ENCODE data around the gene LCP2. TPM values are rescaled to one million over a fixed set of nuclear protein-coding genes. Genes with fewer than 3 reads are reported as not detected.

Gene LCP2
- 38.4 TPM for total RNA-seq

DNA sequence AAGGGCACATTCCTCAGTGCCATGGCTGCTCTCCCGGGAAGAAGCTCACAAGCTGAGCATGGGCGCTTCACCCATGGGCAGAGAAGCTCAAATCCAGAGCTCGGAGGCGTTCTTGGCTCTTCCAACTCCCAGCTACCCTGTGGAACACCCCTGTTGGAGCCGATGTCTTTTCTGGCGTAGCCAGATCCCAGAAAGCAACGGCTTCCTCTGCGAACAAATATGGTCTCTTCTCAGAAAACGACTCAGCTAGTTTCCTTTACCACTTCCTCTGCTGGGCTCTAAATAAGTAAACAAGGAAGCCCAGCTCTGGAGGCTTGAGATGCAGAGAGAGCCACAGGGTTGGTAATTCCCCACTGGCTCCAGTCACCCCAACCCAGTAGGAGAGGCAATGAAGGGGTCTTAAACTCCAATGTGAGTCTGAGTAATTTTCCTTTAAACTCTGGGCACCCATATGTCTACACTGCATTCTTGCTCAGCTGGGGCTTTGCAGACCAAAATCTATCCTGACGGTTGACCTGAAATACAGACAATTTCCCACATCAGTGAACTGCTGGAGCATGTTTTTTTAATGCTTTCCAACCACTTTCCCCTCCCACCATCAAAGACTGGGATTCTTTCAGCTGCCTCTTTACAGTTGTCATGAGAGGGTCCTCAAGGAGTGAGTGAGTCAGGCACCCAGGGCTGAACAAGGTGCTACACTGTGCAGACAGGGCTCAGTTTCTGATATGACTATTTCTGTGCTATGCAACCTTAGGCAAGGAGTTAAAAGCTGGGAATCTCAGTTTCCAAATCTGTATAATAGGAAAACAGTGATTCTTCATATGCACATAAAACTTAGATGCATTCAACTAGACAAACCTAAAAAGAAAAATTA lies at the start of gene LCP2:
Gene LCP2, minus strand, starts transcription at position 189 of the 874 bp plus-strand sequence. Its CDS starts 166 bp downstream, at position 23.
- DNase-seq (ENCODE audit: low spot score), result no peak

DNA sequence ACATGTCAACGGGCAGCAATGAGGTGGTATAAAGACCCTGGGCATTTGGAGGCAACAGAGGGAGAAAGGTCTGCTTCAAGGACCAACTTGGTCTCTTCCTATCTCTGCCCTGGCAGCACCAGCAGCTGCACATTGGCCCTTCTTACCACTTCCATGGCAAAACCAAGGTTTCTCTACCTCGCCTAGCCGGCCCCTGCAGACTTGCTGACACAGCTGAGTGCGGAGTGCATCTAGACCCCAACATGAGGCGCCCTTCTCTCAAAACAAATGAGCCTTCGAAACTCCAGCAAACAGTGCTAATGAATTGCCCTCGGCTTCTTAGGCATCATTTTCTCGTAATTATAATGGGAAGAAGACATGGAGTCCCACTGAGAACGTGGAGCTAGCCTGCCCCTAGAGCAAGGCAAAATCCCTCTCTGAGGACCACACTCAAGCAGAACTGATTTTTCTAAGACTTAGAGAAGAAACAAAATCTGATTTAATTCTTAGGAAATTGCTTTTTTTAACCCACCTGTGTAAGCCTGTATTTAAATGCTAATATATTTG lies 49.5 kb upstream of the LCP2 start:
- no peak for DNase-seq (ENCODE audit: low spot score)

DNA sequence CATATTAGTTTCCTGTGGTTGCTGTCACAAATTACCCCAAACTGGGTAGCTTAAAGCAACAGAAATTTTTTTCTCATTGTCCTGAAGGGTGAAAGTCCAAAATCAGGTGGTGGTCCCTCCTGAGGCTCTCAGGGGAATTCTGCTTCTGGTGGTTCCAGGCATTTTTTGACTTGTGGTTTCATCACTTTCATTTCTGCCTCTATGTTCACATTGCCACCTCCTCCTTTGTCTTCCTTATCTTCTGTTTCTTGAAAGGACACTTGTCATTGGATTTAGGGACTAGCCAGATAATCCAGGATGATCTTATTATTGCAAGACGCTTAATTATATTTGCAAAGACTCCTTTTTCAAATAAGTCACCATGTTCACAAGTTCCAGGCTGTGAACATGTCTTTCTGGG lies 48.4 kb upstream of the LCP2 start:
- no peak for DNase-seq (ENCODE audit: low spot score)

DNA sequence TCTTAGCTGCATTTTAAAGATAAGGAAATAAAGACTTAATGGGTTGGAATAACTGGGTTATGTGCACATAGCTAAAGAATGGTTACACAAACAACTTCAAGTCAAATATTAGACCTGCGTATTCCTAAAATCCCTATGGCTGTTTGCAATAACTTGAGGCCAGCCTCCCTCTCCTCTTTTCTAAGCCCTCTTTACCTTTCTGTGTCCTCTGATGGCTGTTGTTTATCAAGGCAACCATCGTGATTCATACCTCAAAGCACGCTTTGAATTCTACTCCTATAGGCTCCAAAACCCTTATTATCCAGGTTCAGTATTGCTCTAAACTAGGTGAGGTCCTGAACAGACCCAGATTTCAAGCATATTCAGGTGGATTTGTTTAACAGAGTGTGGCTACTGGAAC lies 45.6 kb upstream of the LCP2 start:
- no peak for DNase-seq (ENCODE audit: low spot score)

DNA sequence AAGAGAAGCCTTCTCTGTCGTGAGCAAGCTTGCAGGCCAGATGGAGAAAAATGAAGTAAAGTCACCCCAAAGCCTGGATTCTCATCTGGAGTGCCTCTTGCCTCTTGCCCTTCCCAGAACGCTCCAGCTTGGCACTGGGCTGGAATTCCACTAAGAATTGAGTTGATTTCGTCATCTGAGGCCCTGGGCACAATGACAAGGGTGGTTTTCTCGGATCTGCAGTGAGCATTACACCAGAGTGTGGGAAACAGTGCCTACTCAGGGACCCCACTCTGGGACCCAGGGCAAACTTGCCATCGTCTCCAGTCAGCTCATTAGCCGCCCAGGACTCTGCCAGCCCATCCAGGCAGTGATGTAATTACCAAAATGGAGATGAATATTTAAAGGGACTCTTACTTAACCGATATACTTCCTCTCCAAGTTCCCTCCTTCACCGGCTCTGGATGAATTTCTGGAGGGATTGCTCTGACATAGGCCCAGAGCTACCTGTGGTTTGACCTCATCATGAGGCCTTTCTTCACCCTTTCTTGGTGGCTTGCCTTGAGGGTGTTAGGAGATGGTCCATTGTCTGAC lies 44.7 kb upstream of the LCP2 start:
- DNase-seq (ENCODE audit: low spot score), result no peak

DNA sequence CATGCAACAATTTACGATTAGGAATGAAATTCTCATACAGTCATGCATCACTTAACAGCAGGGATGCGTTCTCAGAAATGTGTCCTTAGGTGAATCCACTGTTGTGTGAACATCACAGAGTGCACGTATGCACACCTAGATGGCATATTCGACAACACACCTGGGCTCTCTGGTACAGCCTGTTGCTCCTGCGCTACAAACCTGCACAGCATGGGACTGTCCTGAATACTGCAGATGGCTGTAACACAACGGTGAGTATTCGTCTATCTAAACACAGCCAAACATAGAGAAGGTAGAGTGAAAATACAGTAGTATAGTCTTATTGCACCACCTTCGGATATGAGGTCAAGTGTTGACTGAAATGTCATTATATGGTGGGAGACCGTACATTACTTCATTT lies 44.0 kb upstream of the LCP2 start:
- no peak for DNase-seq (ENCODE audit: low spot score)

DNA sequence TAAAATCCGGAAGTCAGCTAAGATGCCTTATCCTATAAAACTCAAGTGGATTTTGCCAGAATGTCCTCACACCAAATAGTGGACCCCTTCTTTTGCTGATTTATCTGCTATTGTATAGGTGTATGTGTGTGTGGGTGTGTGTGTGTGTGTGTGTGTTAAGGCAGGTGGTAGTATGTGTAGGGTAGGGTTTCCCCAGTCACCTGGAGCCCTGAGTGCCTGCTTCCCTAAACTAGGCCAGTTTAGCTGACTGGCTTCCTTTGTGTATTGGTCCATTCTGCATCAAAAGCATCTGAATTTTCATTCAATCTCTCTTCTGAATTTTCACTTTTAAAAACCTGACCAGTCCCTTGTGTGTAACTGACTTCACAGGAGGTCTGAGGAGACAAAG lies 42.2 kb upstream of the LCP2 start:
- no peak for DNase-seq (ENCODE audit: low spot score)

DNA sequence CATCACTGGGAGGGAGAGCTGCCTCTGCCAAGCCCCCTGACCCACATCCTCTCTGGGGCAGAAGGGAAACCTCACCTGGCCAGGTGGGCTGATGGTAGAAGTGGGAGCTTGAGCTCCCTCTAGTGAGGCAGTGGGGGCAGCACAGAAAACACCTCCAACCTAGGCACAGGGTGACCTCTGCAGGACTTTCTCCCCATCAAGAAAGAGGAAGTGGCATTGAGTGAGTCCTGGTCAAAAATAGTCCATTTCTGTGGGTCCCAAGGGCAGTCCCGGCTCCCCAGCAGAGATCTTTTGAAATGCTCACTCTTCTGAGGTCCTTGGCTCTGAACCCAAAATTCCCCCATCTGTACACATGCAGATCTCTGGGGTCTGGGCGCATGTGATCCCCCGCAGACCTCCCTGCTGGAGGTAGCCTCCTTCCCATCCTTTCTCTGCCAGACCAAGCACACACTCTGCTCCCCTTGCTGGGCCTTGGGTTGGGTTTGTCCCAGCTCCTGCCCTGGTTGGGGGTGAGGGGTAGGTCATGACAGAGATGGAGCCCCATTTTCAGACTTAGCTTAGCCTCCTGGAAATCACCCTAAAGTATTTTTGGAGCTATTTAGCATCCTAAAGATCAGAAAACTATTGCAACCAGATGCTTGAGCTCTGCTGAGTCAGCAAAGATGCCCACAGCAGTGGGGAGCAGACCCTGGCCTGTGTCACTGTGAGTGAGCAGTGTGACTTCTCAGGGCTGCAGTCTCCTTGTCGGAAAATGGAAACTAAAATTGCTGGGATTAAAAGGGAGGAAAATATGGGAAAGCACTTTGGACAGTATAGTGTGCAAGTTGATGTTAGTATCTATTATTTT lies 41.6 kb upstream of the LCP2 start:
- DNase-seq (ENCODE audit: low spot score), result peak; percentile 33

DNA sequence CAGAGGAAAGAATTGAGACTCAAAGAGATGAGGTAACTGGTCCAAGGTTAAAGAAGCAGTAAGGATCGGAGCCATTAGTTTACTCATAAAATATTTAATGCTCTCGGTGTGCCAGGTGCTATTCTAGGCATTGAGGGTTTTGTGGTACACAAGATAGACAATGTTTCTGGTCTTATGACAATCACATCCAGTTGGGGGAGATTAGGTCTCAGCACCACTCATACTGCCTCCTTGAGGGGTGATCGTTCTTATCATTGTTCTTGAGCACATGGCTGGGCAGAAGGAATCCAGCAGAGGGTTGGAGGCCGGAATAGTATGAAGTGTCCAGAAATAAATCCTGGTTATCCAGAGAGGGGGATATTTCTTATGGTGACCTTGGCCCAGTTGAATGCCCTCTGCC lies 40.7 kb upstream of the LCP2 start:
- DNase-seq (ENCODE audit: low spot score), result no peak

DNA sequence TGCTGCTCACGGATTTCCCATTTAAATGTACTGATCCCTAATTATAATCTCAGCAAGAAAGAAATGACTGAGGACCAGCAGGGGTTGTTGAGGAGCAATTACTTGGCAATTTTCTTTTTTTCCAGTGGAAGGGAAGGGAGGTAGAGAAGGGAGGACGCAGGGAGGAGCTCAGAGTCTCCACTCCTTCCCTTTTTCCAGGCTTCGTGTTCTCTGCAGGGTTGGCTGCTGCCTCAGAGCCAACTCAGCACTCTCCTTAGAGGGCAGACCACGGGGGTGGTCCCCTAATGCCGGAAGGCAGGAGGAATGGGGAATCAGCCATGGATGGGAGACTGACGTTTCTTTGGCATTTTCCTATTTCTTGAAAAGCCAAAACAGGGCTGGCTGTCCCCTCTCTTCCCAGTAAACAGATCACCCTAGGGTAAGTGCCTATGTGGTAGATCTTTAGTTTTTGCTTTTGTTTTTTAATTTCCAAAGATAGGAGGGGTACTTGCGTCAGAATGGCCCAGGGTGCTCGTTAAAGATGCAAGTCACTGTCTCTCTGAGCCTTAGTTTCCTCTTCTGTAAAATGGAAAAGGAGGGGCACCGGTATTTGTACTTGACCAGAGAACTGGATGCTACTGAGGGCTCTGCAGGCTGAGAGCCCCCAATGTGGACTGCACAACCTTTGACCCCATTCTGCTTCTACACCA lies 39.6 kb upstream of the LCP2 start:
- no peak for DNase-seq (ENCODE audit: low spot score)

DNA sequence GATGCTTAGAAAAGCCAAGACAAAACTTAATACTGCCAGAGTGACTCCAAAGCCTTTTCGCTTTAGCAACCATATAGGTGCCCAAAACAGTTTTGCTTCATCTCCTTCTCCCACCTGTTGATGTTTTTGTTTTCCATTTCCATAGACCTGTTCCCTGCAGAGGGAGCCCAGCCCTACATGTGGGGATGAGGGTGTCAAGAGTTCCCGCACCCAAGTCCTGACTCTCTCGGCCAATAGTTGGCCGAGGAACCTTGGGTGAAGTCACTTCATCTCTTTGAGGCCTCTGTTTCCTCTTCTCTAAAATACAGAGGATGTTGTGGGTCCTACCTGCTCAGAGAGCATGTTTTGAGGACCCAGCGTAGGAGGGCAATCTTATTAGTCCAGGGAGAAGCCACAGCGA lies 38.5 kb upstream of the LCP2 start:
- DNase-seq (ENCODE audit: low spot score), result no peak

DNA sequence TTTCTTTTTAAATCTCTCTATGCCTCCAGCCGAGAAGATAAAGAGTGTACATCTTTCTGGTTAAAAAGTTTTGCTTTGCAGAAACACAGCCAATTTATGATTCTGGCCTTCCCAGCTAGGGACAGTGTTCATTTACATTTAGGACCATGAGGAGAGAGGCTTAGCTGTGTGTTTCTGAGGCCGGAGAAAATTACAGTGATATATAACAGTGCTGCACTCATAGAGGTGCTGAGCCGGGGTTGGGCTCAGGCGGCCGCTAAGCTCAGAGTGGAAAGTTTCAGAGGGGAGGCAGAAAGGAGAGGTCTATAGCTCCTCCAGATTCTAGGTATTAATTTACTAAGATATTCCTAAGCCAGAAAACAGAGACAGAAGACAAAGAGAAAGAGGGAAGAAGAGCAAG lies 37.0 kb upstream of the LCP2 start:
- no peak for DNase-seq (ENCODE audit: low spot score)

DNA sequence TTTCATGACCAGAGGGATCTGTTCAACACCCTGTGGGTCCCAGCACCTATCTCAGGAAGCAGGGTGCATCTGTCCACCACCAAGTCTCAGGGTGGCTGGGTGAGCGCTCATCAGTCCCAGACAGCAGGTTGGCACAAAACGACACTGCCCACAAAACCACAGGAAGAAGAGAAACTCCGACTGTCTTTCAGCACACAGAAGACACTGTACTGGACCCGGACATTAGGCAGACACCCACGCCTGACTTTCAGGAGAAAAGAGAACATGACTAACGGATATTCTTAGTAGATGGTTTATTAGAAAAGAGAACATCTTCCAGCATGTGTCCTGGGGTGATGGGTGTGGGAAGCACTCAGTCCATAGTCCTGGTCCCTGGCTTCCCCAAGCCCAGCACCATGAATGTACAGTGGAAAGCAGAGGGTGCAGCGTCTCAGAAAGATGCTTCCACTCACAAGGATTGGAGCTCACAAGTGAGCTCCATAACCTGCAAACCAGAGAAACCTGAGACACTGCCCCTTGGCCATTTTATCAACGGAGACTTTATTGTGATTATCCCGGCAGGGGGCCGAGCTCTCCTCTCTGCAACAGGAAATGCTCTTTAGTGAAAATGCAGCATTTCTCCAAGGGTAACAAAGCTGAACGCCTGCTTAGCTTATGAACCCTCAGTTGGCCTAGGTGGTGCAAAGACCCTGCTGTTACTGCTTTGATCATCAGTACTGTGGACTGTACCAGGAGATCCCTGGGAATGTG lies 35.8 kb upstream of the LCP2 start:
- DNase-seq (ENCODE audit: low spot score), result peak; percentile 36

DNA sequence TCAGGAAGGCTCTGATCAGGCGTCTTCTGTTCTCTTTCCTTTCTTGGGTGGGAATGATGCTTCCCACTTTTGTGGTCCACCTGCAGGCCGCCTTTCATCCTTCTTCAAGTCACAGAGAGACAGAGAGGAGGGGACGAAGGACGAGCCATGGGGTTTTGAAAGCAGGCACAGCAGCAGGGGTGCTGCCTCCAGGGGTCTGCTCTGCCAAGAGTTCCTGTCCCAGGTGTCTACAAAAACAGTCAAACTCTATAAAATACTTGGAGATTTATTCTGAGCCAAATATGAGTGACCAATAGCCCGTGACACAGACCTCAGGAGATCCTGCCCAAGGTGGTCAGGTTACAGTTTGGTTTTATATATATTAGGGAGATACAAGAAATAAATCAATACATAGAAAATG lies 34.5 kb upstream of the LCP2 start:
- DNase-seq (ENCODE audit: low spot score), result no peak

DNA sequence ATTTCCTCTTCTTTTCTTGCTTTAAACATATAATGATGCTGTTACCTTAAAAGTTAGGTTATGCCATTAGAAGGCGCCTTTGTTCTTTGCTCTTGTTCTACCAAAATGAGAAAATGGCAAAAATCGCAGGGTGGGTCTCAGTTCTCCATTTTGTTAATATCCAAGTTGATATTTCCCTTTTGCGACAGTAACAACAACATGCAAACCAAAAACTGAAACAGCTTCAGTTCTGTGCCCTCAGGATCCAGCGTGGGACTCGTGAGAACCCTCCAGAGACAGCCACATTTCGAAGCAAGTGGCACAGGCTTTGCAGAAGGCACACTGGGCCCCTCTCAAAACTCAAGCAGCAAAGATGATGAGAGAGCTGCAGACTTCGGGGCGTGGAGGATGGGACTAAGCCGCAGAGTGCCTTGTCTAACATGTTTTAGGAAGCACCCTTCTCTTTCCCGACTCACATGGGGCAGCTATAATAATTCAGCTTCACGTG lies 33.0 kb upstream of the LCP2 start:
- DNase-seq (ENCODE audit: low spot score), result no peak

DNA sequence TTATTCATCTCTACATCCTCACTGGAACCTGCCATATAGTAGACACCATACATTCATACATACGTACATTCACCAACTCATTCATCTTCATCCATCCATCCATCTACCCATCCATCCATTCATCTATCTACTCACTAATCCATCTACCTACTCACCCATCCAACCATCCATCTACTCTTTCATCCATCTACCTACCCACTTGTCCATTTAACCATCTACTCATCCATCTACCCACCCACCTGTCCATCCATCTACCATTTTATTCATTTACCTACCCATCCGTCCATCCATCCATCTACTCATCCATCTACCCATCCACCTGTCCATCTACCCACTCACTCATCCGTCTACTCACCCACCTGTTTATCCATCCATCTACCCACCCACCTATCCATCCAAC lies 31.9 kb upstream of the LCP2 start:
- DNase-seq (ENCODE audit: low spot score), result no peak

DNA sequence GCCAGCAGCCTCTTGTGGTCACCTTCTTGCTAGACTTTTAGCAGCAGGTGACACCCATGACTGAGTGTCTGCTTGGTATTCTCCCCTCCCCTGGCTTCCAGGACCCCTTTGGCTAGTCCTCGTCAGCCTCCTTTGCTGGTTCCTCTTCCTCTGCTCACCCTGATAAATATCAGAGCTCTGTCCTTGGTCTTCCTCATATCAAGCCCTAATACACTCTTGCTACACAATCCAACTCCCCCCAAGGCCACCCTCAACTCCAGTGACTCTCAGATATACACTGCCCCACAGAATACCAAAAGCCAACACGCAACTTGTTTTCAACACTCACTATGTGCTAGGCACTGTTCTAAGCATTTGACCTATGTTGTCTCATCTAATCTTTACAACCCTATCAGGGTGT lies 30.3 kb upstream of the LCP2 start:
- DNase-seq (ENCODE audit: low spot score), result no peak

DNA sequence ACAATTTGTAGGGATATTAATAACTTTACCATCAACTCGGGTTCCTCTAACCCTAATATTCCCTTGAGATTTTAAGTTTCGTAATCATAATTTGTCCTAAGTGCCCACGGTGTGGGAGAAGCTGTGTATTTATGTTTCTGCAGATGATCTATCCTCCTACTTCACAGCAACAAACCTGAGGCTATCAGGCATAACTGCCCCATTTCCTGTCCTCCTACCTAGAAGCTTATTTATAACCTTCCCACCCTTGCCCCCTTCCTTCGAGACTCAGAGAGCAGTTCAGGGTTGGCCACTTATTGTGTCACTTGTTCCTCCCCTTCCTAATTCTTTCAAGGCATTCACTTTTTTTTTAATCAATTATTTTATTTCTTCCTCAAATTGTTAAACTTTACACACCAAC lies 29.6 kb upstream of the LCP2 start:
- DNase-seq (ENCODE audit: low spot score), result no peak

DNA sequence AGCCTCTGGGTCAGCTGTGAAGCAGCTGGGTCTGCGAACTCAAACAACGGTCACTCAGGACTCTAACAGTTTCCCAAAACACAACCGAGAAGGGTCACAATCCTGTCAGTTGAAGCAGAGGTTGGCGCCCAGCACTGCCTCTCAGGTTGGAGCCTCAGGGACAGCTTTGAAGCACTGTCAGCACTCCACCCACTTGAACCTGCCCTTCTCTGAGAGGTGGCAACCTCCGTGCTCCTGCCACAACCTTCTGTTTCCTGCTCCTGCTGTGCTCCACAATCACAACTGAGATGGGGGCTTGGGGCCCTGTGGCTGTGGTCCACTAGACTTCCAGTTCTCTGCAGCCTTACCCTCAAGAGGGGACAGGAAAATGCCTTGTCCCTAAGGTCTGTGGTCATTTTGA lies 21.7 kb upstream of the LCP2 start:
- no peak for DNase-seq (ENCODE audit: low spot score)

DNA sequence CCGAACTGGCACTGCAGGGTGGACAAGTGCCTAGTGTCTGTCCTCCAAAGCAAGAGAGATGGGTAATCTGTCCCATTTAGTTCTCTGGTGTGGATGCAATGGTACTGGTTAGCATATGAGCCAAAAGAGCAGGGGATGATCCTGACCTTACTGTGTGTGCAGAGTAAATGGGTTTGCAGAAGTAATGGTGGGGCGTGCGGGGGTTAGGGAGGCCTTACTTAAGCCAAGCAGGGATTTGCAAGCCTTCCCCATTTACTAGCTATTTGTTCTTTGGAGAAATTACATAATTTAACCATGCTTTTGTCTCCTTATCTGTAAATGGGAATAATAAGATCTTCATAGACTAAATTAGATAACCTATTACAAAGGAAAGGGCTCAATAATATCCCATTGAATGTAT lies 19.9 kb upstream of the LCP2 start:
- no peak for DNase-seq (ENCODE audit: low spot score)

DNA sequence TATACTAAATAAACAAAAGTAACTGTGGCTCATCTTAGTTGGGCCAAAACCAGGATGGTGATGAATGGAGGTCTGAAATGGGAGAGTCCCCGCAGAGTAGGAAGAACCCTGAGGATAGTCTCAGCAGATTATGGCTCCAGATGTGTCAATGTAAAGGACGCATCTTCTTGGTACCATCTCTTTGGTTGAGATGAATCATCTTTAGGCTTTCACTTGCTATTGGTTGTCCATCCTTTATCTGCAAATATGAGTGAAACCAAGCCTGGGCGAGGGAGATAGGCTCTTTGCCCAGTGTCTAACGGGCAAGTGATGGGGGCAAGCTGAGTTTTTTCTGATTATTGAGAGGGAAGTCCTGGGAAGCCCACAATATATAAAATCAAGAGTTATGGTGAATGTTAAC lies 19.4 kb upstream of the LCP2 start:
- DNase-seq (ENCODE audit: low spot score), result no peak

All from mucosa of gallbladder (tissue), 1 donor.